Right ventricle myocardium inferior (tissue), 1 donor: Measurements from ENCODE around the gene SLC7A11. TPM values are rescaled to one million over a fixed set of nuclear protein-coding genes. Genes with fewer than 3 reads are reported as not detected.
A peak's percentile ranks its signal among the peaks of the same experiment; 100 is the strongest.

Experiments
- ATAC-seq: fragments of 200-7000 bp; cut with Tn5 transposase; one replicate; pipeline ENCODE4 v1.9.1; 2020; ENCODE audit warnings: mild to moderate bottlenecking, moderate library complexity
- DNase-seq: peaks from one replicate; pipeline ENCODE4 v3.0.0; 2021; ENCODE audit errors: missing footprints
- intact Hi-C: fragments of 100-400 bp; cut with DNase I; formaldehyde crosslinking; loops from one replicate; pipeline ENCODE4 v1.11.0; 2022
- long read RNA-seq: library from polyadenylated mRNA; unstranded; transcript quantifications from one replicate; pipeline ENCODE4 v2.0.0, GENCODE V29; 2021
- total RNA-seq: library from RNA; stranded (reverse); fragmentation: NEBNext Ultra II Directional; extraction: Animal tissue kit (Norgen Biotek cat#: 25700); gene quantifications from one replicate; pipeline ENCODE4 v1.2.1, GENCODE V29; 2021
- donor health status: DM: no; HTN: yes; CAD: no; lungs with severe emphysema.

SLC7A11 gene
- total RNA-seq: 0.46 TPM
- long read RNA-seq: 0 reads

DNA sequence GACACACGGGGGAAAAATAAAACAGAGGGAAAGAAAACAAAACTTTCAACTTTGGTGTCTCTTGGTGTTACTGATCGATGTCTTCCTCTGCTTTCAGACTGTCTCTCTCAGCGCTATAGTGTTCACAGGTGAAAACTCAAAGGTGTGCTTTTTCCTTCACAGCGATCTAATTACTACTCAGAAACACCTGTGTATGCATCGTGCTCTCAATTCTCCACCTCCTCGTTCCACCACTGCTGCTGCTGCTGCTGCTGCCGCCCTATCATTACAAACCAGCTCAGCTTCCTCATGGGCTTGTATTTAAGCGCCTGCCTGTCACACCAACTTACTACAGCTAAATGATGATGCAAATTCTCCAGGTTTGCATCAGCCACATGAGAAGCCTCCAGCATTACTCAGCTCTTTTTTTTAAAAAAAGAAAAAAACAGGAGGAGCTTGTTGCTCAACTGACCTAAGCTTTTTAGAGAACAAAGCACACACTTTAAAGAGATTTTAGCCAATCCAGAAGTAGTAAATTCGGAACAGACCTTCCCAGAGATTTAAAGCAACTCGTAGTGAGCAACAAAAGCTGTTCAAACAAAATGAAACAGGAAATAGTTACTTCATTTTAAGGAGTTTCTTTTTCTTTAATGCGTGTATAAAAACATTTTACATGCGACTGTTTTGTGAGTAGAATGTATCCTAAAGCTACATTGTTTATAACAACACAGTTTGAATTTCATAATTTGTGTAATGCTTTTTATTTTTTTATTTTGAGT is at the start of gene SLC7A11:
Gene SLC7A11 (minus strand): TSS at position 274 of the 758 bp plus-strand sequence. CDS start 280 bp downstream, outside the sequence.
- DNase-seq: peak; percentile 47
- ATAC-seq: peak; percentile 63
- intact Hi-C loops: no loop called here

DNA sequence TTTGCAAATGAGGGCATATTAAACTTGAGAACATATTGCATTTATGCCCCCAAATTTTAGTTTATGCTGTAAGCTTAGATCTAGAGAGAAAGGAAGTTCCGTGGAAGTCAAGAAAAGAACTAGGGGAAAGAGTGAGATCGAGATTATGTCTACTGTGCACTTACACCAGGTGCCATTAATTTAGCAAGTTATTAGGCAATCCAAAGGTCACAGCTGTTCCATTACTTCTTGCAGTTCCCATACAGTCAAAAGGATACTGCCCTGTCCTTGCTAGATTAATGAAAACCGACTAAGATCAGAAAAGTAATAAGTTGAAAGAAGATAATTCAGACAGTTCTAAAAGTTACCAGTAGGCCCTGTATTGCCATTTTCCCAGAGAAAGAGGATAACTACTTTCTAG is 49.3 kb upstream of the SLC7A11 start:
- DNase-seq: no peak
- intact Hi-C loops: no loop called here
- ATAC-seq: no peak

DNA sequence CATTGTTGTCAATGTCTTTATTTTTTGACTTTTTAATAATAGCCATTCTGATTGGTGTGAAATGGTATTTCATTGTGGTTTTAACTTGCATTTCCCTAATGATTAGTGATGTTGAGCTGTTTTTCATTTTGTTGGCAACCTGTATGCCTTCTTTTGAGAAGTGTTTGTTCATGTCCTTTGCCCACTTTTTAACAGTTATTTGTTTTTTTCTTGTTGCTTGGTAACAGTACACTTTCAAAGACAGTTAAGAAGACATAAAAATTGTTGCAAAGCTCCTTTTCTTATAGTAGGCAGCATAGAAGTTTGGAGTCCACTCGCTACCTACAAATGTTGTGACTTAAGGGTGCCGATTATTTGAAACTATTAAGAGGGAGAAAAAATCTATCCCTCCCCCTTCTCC is 48.7 kb upstream of the SLC7A11 start:
- intact Hi-C loops: no loop called here
- no peak for ATAC-seq
- DNase-seq: no peak

DNA sequence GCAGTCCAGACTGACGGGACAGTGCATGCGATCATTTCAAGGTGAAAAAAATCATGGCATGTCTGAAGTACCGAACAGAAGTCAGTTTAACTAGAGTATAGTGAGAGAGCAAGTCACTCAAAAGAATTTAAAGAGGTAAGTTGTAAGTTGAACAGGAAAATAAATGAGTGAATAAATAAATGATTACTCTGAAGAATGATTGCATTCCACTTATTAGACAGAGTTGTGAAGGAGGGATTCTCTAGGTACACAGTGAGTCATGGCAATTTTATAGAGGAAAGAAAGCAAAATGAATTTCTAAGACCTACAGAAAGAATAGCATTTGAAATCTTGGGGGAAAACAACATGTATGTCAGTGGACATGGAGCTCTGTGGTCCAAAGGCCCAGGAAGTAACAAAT is 37.1 kb upstream of the SLC7A11 start:
- intact Hi-C loops: no loop called here
- ATAC-seq: no peak
- DNase-seq: no peak

DNA sequence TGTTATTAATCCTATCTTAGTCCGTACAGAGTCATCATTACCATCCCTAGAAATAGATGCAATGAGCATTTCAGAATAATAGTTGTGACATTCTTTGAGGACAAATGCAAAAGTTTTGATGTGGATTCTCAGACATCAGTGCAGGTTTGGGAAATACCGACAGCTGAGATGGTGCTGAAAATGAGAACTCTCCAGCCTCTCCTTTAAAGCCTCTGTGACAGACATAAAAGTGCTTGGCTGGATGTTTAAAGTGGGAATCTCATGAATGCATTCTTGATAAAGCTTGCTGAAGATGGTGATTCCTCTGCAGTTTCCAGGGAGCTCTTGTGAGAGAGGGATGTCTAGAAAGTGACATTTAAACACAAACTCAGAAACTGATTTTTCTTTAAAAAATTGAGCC is 35.0 kb upstream of the SLC7A11 start:
- ATAC-seq: no peak
- intact Hi-C loops: no loop called here
- DNase-seq: no peak

DNA sequence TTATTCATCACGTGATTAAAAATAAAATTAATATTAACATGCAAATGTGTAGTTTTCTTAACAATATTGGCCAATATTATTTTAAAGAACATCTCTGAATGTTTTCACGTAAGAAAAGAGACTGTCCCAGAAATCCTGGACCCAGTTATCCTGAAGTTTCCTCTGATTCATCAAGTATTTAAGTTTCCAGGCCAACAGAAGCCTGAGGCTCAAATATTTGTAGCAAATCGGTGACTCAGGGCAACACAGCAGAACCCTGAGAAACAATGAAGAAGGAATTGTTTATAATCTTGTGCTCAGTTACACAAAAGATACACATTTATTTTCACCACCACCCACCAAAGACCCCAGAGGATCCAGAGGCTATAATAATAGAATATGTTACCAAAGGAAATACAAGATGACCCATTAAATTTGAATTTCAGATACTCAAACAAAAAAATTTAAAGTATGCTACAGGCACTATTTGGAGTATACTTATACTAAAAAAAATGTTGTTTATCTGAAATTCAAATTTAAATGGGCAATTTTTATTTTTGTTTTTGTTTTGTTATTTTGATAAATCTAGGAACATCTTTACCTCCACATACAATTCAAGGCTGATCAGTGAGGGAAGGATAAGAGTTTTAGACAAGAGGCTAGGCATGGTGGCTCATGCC is 33.9 kb upstream of the SLC7A11 start:
- no peak for ATAC-seq
- DNase-seq: no peak
- intact Hi-C loops: no loop called here

DNA sequence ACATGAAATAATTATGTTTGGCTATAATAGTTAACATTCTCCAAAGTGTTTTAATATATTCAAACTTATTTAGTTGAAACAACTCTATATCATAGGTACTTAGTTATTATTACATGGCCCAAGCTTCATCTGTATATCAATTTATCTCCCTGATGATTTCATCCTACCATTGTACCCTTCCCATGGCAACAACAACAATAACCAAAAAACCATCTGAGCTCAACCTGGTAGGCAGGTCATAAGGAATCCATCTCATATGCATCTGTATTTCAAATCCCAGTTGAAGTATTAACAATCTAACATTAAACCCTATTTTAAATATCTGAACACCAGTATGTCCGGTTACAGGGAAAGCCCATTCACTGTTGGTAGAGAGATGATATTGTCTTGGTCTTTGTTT is 33.1 kb upstream of the SLC7A11 start:
- ATAC-seq (no peak), DNase-seq (no peak)
- intact Hi-C loops: no loop called here

DNA sequence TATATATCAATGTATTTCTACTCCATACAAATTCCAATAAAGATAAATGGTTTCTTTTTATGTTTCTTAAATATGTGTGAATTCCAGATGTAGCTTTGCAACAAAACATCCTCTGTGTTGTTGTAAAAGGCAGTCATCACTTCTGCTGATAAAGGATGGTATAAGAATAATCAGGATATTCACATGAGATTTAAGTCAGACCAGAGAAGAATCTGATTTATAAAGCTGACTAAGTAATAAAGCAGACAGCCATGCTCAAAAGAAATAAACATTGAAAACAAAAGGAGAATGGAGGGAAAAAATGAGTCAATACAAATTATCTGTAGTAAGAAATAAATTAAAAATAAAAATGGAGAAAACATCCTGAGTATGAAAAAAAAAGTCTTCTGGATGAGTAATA is 27.0 kb upstream of the SLC7A11 start:
- intact Hi-C loops: no loop called here
- ATAC-seq: no peak
- DNase-seq: no peak

DNA sequence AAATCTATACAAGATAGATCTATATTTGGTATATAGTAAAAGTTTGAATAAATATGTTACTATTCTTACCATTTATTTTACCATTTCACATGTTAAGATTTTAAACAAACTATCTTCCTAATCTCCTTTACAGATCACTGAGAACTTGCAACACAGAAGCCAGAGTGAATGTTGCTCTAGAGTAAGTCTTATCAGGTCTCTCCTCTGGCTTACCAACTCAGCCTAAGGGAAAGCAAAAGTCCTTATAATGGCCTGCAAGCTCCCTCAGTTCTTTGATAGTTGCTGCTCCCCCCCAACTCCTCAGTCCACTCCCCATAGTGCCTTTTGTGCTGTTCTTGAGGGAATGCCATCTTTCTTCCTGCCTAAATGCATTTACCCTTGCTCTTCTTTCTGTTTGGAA is 25.7 kb upstream of the SLC7A11 start:
- no peak for ATAC-seq
- intact Hi-C loops: no loop called here
- DNase-seq: no peak

DNA sequence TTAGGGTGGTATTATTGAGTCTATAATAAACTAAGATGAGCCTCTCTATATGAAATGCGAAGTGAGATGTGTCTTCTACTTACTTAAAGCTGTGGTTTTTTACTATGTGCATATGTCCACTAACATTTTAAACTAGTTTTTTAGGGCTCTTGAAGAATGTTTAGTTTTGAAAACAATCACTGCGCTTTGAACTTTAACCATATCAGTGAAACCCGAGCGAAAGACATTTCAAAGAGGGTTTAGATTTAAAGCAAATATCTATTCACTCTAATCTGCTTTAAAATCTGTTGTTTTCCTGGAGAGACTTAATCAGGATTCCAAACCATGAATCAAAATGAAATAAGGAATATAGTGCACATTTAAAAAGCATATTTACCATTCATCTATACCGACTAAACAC is 24.8 kb upstream of the SLC7A11 start:
- intact Hi-C loops: no loop called here
- DNase-seq: no peak
- no peak for ATAC-seq

DNA sequence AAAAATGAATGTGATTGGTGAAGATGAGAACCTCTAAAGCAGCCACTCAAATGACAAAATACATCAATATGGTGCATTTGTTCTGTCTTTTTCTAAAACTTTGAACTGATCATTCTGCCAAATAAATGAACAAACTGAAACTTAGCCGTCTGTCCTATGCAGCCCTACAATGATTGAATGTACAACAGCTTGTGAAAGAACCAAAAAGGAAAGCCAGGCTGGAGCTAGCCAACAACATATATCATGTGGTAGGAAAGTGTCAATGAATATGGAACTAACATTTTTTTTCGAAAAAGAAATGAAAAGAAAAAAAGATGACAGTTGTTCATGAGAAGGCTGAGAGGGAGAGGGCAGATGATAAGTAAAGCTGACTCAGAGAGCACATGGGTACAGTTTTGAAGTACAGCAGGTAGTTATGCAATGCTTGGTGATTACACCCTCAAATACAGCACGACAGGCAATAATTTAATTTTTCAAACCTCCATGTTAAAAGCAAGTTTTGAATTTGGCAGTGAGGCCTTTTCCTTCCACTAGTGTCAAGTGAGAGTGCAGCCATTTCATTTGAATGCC is 21.2 kb upstream of the SLC7A11 start:
- no peak for DNase-seq
- no peak for ATAC-seq
- intact Hi-C loops: no loop called here

DNA sequence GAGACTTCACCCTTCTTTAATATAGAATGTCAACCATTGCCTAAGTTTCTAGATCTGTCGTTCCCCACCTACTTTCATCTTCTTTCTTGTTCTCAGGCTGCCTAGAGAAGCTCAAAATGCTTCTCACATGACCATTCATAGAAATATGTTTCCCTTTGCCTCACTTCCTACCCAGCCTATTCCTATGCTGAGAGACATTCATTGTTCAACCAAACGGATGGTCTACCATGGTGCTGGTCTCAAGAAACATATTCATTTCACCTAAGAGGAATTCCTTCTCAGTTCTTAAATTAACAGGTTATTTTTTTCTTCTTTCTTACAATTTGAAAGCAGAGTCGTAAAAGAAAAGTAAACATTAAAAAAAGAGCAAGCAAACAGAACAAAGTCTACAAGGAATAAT is 20.3 kb upstream of the SLC7A11 start:
- no peak for ATAC-seq
- DNase-seq: no peak
- intact Hi-C loops: no loop called here

DNA sequence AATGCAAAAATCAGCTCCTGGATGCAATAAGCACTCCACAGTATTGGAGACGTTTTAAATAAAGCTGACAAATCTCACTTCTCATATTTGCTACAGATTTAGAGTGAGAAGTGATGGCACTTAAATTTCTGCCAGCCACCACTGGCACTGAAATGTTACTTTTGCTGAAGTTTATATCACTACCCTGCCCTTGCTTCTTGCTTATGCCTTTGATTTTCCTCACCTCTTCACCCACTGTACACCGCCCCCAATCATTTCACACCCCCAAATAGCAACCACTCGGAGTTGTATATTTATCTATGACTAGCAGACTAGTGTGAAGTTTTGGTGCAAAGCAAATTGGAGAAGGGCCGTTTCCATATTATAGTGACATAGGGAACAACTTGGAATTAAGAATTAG is 19.9 kb upstream of the SLC7A11 start:
- no peak for ATAC-seq
- no peak for DNase-seq
- intact Hi-C loops: no loop called here

DNA sequence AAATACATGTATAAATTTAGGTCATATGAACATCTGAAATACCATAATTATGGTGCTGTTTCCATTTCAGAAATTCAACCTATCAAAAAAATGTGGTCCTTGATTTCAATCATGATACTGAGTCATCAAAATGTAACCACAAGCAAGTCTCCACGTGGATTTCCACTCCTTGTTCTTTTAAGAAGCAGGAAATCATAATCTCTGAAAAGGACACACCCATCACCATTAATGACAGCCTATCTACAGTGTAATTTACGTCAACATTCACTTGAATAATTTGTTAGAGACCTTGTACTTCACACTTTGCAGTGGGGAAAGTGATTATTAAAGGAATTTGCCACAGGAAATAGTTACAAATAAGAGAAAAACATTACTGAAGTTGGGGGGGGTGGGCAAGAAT is 17.7 kb upstream of the SLC7A11 start:
- no peak for ATAC-seq
- no peak for DNase-seq
- intact Hi-C loops: no loop called here

DNA sequence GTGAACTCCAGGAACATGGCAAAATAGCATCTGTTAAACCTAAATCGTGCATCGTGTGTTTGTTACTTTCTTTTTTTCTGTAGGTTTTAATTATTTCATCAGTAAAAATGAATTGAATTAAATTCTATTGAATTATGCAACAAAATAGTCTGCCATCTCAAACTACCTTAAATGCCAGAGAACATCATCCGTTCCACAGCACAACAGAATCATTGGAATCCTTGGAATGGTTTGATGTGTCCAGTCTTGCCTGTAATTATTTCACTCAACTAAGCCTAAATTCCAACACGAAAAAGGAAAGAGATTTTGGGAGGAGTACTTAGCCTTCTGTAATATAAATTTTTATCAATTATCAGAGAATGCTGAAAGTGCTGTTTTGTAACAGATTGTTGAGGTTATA is 17.1 kb upstream of the SLC7A11 start:
- ATAC-seq (no peak), DNase-seq (no peak)
- intact Hi-C loops: no loop called here

DNA sequence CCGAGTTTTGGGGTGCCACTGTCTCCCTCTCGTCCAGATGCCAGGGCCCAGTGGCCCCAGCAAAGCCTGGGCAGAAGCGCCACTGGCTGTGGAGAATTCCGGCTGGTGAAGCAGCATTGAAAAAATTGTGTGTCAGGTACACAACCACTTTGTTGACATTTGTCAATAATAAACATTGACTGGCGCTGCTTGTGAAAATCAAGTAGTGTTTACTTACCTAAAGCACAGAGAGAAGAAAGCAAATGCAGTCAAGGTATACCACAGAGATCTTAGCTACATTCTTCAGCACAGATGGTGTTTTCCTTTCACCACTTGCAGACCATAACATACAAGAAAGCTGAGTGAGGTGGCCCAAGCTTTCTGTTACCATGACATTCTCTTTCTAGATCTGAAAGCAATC is 14.5 kb upstream of the SLC7A11 start:
- intact Hi-C loops: no loop called here
- no peak for ATAC-seq
- DNase-seq: peak; percentile 48

DNA sequence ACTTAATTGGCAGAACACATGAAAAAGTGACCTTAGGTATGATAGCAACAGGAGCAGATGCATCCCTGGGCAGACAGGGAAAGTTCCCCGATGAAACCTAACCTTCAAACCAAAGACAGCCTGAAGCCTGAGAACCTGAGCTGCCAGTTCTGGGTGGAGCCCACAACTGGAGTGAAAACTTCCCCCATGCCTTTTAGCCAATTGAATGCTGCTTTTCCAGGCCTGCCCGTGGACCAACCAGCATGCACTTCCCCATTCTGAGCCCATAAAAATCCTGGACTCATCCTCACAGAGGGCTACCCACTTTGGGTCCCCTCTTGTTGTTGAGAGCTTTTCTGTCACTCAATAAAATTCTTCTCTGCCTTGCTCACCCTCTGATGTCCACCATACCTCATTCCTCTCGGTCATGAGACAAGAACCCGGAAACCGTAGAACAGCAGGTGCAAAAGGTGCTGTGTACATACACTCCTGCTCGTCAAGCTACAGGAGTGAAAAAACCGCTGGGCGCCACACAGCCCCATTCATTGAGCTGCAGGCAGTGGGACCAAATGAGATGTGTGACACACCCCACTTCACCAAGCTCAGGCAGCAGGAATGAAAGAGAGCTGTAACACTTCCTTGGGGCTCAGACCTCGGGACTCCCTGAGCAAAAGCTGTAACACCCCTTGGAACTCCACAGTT is 13.9 kb upstream of the SLC7A11 start:
- ATAC-seq (no peak), DNase-seq (no peak)
- intact Hi-C loops: no loop called here

DNA sequence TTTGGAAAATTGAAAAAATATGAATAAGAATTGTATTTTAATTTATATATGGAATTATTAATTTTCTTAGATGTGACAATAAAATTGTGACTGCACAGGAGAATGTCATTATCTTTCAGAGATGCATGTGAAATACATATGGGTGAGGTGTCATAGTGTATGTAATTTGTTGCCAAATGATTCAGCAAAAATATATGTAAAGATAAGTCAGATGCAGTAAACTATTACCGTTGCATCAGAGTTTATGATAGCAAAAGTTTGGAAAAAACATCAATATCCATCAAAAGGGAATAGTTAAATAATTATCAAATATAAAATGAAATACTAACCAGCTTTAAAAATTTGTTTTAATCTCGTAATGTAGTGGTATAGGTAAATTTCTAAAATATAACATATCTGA is 10.4 kb upstream of the SLC7A11 start:
- intact Hi-C loops: no loop called here
- ATAC-seq (no peak), DNase-seq (no peak)

DNA sequence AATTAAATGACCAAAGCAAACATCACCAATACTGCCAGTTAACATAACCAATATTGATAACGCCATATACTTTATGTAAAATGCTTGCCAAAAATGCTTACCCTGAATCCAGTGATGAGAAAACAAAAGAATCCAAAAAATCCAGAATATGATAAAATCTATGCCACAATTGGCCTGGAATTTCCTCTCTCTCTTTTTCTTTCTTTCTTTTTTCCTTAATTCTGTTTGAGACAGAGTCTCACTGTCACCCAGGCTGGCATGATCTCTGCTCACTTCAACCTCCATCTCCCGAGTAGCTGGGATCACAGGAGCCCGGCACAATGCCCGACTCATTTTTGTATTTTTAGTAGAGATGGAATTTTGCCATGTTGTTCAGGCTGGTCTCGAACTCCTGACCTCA is 9.8 kb upstream of the SLC7A11 start:
- DNase-seq (no peak), ATAC-seq (no peak)
- intact Hi-C loops: no loop called here

DNA sequence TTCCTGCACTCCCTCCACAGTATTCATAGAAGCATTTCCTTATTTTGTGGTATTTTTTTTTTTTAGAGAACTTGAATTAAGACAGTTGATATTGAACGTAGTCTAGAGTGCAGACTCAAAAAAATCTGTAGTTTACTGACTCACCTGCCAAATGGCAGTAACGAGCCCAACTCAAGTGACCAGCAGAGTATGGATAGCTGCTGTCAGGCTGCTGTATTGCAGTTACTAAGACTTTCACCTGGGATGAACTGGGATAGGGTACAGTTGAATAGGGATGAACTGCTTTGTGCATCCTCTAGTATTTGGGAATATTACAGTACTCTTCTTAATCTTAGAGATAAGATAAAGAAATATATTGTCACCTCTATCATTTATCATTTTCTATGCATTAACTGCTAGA is 7.0 kb upstream of the SLC7A11 start:
- DNase-seq (no peak), ATAC-seq (no peak)
- intact Hi-C loops: no loop called here
